Brain microvascular endothelial cell (primary cell): ENCODE data around the gene F11R.
"Not testable (repeated sequence)": the region's sequence is repeated elsewhere in the genome, so short reads cannot be mapped to it uniquely, and the experiment has no call there.

Source experiments
- DNase-seq: peaks from one replicate; pipeline ENCODE4 v3.0.0-alpha.2; 2020
- H3K27ac ChIP-seq: fragments of 250-450 bp; sonication (Bioruptor Pico); 2 replicates; pipeline ENCODE4 v1.5.1; 2020; ENCODE audit warnings: mild to moderate bottlenecking, moderate library complexity
- H3K27me3 ChIP-seq: fragments of 250-450 bp; sonication (Bioruptor Pico); replicated peaks from 2 replicates; pipeline ENCODE4 v1.5.1; 2020; ENCODE audit warnings: mild to moderate bottlenecking
- H3K36me3 ChIP-seq: fragments of 250-450 bp; sonication (Bioruptor Pico); replicated peaks from 2 replicates; pipeline ENCODE4 v1.5.1; 2020; ENCODE audit warnings: mild to moderate bottlenecking
- H3K4me3 ChIP-seq: 2 replicates; pipeline ENCODE4 v1.5.1; 2011; ENCODE audit warnings: low read depth, mild to moderate bottlenecking, control low read depth, low read length, moderate library complexity
- CTCF ChIP-seq: IDR thresholded peaks from 2 replicates; pipeline ENCODE4 v1.5.1; 2011; ENCODE audit warnings: low read depth, mild to moderate bottlenecking, moderate library complexity, low read length, control low read depth, inconsistent platforms; ENCODE audit errors: missing control alignments
- in situ Hi-C: cut with HindIII; loops from 2 replicates; pipeline ENCODE4 v1.10.0; 2017; ENCODE audit warnings: low sequenced_read_pairs, low pct_ligation_motif_present

Gene F11R

GRCh38 chr1:161017756-161018630 is 3.0 kb downstream of the F11R start:
- no peak for TF ChIP-seq CTCF
- no peaks in the 10 kb centered on the region for H3K36me3 ChIP-seq
- no peak overlapping the region for H3K27ac ChIP-seq
- H3K4me3 ChIP-seq, result no peak overlapping the region
- no peak for DNase-seq
- in situ Hi-C loops, result no loop called here
- H3K27me3 ChIP-seq, result peaks cover 9% of the 10 kb centered on the region

- H3K4me3 ChIP-seq, in situ Hi-C loops, H3K36me3 ChIP-seq, DNase-seq, H3K27ac ChIP-seq, H3K27me3 ChIP-seq: not testable (repeated sequence)
These were observed 3.8 kb downstream of the F11R start for GRCh38 chr1:161017181-161017580.

GRCh38 chr1:161016683-161017082 is 4.3 kb downstream of the F11R start:
- DNase-seq, H3K4me3 ChIP-seq, H3K36me3 ChIP-seq, H3K27ac ChIP-seq, in situ Hi-C loops, H3K27me3 ChIP-seq: not testable (repeated sequence)

GRCh38 chr1:161013488-161014230 is 7.3 kb downstream of the F11R start:
- DNase-seq, result peak; percentile 74
- Histone ChIP-seq H3K27me3 (no peaks in the 10 kb centered on the region), H3K4me3 (no peak overlapping the region), H3K27ac (peak overlapping the region; percentile 3), H3K36me3 (no peaks in the 10 kb centered on the region)
- TF ChIP-seq CTCF, result no peak
- in situ Hi-C loops, result no loop called here

GRCh38 chr1:161013131-161013487 is 7.8 kb downstream of the F11R start:
- H3K27ac ChIP-seq, result peak overlapping the region; percentile 3
- in situ Hi-C loops, result no loop called here
- TF ChIP-seq CTCF, result no peak
- no peak for DNase-seq
- no peaks in the 10 kb centered on the region for H3K27me3 ChIP-seq
- no peak overlapping the region for H3K4me3 ChIP-seq
- H3K36me3 ChIP-seq, result no peaks in the 10 kb centered on the region

GRCh38 chr1:161012420-161012819 is 8.5 kb downstream of the F11R start:
- TF ChIP-seq CTCF, result no peak
- H3K4me3 ChIP-seq, result no peak overlapping the region
- in situ Hi-C loops, result no loop called here
- H3K36me3 ChIP-seq, result no peaks in the 10 kb centered on the region
- DNase-seq, result no peak
- no peaks in the 10 kb centered on the region for H3K27me3 ChIP-seq
- H3K27ac ChIP-seq, result no peak overlapping the region
